Brain pericyte (primary cell): ENCODE measurements around the gene TMEM81.

ENCODE experiments used
- DNase-seq: peaks from one replicate; pipeline ENCODE4 v3.0.0-alpha.2; 2012; ENCODE audit warnings: low read depth, low spot score

TMEM81 gene

GRCh38 chr1:205076245-205076761 lies 8.0 kb downstream of the TMEM81 start:
- DNase-seq: no peak

GRCh38 chr1:205075642-205076155 lies 8.6 kb downstream of the TMEM81 start:
- no peak for DNase-seq

DNA sequence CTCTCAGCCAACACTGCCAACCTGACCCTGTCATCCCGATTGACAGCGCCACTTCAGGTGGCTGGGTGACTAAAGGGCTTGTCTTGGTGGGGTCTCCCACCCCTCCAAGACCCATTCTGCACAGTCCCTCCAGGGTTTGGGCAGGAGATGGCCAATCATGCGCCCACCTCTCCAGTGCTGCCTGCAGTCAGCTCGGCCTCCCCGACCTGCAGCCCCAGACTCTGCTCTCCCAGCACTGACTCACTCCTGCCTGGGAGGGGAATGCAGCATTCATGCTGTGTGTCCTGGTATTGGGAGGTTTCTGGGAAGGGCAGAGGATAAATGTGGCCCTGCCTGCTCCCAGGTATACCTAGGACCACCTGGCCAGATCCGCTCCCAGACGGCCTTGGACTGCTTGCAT lies 9.7 kb downstream of the TMEM81 start:
- DNase-seq: no peak

GRCh38 chr1:205074084-205074483 lies 10.2 kb downstream of the TMEM81 start:
- no peak for DNase-seq

- no peak for DNase-seq
Observed at GRCh38 chr1:205073511-205073910, 10.7 kb downstream of the TMEM81 start.

GRCh38 chr1:205072881-205073280 lies 11.4 kb downstream of the TMEM81 start:
- no peak for DNase-seq

- no peak for DNase-seq
Observed at GRCh38 chr1:205072286-205072685, 12.0 kb downstream of the TMEM81 start.

GRCh38 chr1:205071801-205072200 lies 12.5 kb downstream of the TMEM81 start:
- no peak for DNase-seq

DNA sequence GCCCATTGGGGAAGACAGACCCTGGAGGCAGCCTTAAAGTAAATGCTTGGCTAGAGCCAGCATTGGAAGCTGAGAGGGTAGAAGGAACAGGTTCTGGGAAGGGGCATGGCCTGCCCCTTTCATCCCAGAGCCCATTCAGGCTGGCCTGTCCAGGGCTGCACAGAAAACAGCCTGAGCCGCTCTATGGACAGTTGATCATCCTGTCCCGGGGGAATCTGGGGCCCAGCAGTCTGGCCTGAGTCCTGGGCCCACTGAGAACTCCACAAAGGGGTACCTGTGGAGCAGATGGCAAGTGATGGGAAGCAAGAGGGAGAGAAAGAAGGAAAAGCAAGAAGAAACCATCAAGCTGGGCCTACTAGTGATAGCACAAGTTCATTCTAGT lies 13.2 kb downstream of the TMEM81 start:
- DNase-seq: no peak

- no peak for DNase-seq
Observed at GRCh38 chr1:205069371-205070125, 14.7 kb downstream of the TMEM81 start.

- DNase-seq: no peak
Observed at GRCh38 chr1:205068457-205069040, 15.7 kb downstream of the TMEM81 start.

DNA sequence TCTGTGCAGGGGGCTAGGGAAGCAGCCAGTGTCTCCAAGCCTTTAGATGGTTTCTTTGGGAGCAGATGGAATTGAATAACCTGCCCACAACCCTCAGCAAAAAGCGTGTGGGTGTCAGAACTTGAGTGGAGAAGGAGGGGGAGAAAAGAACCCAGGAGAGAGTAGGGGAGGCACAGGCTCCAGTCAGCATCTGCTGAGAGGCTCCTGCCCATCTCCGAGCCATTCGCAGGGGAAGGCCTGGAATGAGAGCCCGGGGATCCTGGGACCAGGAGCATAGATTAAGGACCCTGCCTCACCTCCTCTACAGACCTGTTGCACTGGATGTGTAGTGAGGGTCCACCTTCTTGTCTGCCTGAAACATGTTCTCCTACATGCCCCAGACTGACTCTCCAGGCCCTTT lies 16.3 kb downstream of the TMEM81 start:
- DNase-seq: no peak

- DNase-seq: no peak
Observed at GRCh38 chr1:205067031-205067430, 17.2 kb downstream of the TMEM81 start.

DNA sequence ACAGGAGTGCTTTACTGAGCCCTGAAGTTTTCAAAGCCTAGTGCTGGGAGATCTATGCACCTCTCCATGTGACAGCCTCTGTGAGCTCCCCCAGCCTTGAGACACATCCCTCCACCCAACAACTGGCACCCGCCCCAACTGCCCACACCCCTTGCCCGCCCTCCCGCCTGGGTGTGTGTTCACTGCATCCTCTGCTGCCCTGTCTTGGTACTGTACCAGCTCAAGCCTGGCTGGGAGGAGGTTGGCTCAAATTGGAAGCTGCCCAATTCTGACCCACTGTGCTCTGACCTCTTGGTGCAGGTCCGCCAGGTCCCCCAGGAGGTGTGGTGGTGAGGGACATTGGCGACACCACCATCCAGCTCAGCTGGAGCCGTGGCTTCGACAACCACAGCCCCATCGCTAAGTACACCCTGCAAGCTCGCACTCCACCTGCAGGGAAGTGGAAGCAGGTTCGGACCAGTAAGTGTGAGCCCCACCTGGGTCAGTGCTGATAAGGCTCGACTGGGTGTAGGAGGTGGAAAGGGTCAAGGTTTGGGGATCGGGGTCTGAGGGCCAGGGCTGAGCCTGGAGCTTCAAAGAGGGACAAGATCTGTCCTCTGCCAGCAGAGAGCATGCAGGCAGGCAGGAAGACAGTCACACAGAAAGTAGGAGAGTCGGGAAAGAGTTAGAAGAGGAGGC lies 18.0 kb downstream of the TMEM81 start:
- no peak for DNase-seq

DNA sequence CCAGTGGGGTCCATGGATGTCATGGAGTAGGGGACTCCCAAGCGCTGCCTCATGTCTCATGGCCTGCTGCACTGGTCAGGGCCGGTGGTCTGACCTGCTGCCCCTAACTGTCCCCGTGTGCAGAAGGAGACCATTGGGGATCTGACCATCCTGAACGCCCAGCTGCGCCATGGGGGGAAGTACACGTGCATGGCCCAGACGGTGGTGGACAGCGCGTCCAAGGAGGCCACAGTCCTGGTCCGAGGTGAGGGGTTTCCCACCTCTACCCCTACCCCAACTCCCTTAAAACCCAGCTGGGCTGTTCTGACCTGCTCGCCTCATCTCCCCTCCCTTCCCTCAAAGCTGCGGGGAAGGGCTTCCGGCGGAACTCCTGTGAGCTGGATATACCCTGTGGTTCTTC lies 18.6 kb downstream of the TMEM81 start:
- no peak for DNase-seq

DNA sequence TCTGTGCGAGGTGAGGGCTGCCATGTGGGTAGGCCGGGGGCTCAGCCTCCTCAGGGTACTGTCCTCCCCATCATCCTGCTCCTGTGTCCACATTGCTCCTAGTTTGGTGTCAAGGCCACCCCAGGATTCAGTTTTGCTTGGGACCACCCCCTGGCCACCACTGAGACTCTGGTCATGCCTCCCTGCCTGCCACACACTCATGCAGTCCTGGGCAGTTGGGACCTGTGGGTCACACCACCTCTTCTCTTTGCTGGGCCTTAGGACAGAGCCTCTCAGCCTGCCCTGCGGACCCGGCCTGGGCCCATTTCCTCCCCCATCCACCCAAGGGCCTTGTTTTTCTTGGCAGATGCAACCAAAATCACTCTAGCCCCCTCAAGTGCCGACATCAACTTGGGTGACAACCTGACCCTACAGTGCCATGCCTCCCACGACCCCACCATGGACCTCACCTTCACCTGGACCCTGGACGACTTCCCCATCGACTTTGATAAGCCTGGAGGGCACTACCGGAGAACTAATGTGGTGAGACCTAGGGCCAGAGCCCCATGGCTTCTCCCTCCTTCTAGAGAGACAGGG lies 19.4 kb downstream of the TMEM81 start:
- DNase-seq: no peak

- DNase-seq: no peak
Observed at GRCh38 chr1:205064301-205064700, 20.0 kb downstream of the TMEM81 start.

- no peak for DNase-seq
Observed at GRCh38 chr1:205062895-205063294, 21.4 kb downstream of the TMEM81 start.

DNA sequence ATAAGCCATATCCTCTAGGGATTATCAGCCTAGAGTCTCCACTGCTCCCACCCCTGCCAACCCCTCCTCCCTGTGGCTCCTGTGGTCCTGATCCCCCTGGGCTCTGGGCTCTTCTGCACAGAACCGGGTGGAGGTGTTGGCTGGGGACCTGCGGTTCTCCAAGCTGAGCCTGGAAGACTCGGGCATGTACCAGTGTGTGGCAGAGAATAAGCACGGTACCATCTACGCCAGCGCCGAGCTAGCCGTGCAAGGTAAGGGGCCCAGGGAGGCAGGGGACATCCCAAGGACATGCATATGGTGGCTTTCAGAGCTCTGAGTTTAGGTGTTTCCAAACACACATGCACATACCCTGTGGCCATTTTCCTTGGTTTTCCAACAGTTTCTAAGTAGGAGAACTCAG lies 21.9 kb downstream of the TMEM81 start:
- no peak for DNase-seq

DNA sequence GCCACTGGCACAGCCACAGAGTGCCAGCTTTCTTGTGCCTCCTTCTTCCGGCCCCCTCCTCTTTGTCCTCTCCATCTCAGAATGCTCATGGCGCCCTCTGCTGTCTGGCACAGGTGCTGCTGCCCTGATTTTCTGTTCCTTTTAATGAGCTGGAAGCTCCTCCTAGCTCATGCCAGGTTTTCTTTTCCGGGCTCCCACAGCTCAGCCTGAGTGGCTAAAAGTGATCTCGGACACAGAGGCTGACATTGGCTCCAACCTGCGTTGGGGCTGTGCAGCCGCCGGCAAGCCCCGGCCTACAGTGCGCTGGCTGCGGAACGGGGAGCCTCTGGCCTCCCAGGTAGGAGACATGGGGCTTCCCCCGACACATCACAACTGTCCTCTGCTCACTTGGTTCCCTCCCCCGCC lies 22.6 kb downstream of the TMEM81 start:
- DNase-seq: no peak

GRCh38 chr1:205061227-205061626 lies 23.0 kb downstream of the TMEM81 start:
- DNase-seq: no peak

DNA sequence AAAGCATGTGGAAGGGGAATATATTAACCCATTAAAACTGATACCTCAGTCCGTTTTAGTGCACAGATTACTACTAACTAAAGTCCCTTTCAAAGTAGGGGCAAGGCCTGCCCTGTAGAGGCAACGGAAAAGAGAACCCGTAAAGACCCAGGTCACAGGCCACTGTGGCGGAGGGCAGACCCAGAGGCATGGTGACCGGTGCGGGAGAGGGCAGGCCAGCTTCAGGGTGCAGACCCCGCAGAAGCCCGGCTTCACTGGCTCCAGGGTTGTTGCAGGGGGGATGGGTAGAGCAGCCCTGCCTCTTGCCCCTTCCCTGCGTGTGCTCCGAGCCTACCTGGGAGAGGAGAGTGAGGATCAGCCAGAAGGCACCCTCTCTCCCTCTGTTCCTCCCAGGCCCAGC lies 23.5 kb downstream of the TMEM81 start:
- DNase-seq: no peak
